Measurements from ENCODE around the gene CSRP1. TPM values are rescaled to one million over a fixed set of nuclear protein-coding genes. Genes with fewer than 3 reads are reported as not detected.
"Not testable (repeated sequence)": the region's sequence is repeated elsewhere in the genome, so short reads cannot be mapped to it uniquely, and the experiment has no call there.

The CSRP1 gene
- total RNA-seq, 1 donor from 2014 or later, result 67.7 TPM

GRCh38 chr1:201499795-201500669, 6.9 kb downstream of the CSRP1 start:
- ATAC-seq (no peak), DNase-seq (ENCODE audit: low spot score) (no peak)

DNA sequence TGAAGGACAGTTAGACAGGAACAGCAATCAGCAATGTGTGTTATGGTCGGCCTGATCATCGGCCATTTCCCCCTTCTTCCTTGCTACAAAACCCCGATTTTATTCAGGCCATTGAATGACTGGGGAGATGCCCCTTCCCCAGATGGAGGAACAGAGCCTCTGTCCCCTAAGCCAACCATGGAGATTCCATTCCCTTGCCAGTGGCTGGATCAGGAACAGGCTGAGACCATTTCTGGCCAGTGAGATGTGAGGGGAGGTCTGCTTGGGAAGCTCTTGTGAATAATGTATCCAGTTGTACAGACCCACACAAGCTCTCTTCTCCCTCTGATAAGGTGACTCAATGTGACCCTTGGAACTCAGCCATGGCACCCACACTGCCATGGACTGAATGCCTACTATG, 7.7 kb downstream of the CSRP1 start:
- DNase-seq (ENCODE audit: low spot score), result no peak

DNA sequence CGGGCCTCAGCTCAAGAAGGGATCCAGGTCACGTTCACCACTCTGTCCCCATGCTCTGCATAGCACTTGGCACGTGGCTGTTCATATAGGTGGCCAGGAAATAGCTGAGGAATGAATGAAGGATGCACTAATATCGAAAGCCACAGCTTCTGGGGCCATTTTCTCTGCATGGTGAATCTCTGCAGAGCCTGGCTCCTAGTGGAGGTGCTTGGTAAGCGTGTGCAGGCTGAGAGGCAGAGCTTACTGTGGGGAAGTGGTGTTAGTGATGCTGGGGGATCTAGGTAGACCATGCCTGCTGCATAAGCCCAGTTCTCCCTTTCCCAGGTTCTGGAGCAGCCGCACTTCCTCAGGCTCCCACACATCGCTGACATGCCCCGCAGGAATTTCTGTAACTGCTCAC, 8.3 kb downstream of the CSRP1 start:
- DNase-seq (ENCODE audit: low spot score) (no peak), ATAC-seq (no peak)

More for the DNA sequence above, 7.7 kb downstream of the CSRP1 start:
- ATAC-seq, result no peak

GRCh38 chr1:201497935-201498509, 8.9 kb downstream of the CSRP1 start:
- DNase-seq (ENCODE audit: low spot score), result no peak
- no peak for ATAC-seq

DNA sequence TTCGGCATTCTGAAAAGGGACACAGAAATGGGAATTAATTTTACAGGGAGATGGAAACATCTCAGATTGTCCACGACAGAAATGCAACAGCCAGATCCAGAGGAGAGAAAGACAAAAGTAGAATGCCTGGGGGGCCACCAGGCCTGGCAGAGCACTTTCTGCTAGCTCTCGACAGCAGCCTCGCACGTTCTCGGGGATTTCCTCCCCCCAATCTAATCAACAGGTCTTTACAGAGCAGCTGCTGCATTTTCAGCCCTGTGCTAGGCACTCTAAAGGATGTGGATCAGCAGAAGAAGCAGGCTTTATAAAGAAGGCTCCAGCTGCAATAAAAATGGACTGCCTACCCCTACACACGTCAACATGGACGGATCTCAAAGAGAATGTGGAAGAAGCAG, 10.6 kb downstream of the CSRP1 start:
- ATAC-seq (no peak), DNase-seq (ENCODE audit: low spot score) (no peak)

DNA sequence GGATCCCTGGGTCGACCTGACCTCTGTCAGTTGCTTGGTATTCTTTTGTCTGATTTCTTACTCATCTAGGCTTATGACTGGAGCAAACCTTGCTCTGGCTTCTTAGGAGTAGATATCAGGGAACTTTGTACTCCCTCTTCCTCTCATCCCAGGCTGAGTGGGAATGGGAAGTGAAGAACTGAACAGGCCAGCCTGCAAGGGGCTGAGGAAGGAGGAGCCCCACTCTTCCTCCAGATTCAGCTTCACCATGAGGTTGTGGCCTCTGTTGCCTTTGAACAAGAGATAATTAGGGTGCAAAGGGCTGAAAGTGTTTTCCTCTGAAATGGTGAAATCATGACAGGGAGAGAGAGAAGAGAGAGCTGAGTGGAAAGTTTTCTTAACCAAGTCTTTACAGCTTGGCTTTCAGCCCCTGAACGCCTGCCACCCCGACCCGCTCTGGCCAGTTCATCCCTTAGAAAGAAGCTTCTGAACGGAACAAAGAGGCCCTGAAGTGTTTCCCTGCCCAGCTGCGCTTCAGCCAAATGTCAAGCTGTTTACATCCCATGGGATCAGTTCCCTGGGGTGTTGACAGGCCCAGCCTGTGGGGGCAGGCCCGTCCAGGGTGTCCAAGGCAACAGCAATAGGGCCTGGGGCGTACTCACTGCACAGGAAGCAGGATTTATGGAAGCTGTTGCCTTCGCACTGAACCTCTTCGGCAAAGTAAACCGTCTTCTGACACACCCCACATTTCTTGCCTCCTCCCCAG, 11.2 kb downstream of the CSRP1 start:
- peak; percentile 77 for DNase-seq (ENCODE audit: low spot score)
- peak; percentile 70 for ATAC-seq

- DNase-seq (ENCODE audit: low spot score), result no peak
- ATAC-seq, result peak; percentile 6
Observed at GRCh38 chr1:201493757-201494617, 12.9 kb downstream of the CSRP1 start.

GRCh38 chr1:201493026-201493656, 13.8 kb downstream of the CSRP1 start:
- not testable (repeated sequence) for ATAC-seq; DNase-seq (ENCODE audit: low spot score)

DNA sequence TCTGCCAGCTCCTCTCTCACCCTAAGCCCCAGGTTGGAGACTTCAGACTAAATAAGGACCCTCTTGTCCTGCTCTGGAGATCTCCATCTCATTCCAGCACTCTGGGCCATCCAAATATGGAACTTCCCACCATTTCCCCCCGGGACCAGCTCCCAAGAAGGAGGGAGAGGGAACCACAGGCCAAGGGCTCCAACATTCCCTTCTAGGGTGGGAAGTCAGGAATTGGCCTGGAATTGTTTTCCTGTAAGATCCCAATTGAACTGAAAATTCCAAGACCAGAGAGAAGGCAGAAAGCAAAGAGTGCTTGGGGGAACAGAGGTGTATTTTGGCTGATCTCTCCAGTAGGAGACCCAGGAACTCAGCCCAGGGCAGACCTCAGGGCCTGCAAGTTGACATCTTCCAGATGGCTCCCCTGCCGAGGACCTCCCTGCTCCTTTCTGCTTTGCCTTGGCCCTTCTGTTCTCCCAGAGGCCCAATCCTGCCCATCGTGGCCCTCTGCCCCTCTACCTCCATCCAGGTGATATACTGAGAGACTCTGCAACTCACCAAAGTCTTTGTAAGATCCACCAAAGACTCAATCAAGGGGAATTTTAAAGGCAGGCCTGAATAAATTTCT, 14.9 kb downstream of the CSRP1 start:
- no peak for DNase-seq (ENCODE audit: low spot score)
- no peak for ATAC-seq

DNA sequence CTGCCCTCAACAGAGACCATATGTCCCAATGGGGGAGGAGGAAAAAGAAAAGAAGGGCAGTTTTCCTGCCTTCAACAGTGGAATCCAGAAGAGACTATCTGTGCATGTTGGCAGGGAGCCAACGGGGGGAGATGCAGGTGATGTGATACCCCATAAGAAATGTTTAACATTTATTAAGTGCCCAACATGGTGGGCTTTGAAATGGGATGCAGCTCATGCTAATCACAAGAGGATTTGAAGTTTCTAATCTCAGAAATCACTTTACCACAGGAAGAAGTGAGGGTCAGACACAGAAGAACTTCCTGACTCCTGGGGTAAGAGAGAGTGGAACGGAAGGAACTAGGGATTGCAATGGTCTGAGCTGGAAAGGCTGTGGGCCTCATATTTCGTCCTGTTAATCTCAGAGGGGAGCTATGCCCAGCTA, 16.2 kb downstream of the CSRP1 start:
- DNase-seq (ENCODE audit: low spot score), result no peak
- no peak for ATAC-seq

- DNase-seq (ENCODE audit: low spot score), result no peak
- ATAC-seq, result no peak
Observed at GRCh38 chr1:201489643-201490261, 17.2 kb downstream of the CSRP1 start.

DNA sequence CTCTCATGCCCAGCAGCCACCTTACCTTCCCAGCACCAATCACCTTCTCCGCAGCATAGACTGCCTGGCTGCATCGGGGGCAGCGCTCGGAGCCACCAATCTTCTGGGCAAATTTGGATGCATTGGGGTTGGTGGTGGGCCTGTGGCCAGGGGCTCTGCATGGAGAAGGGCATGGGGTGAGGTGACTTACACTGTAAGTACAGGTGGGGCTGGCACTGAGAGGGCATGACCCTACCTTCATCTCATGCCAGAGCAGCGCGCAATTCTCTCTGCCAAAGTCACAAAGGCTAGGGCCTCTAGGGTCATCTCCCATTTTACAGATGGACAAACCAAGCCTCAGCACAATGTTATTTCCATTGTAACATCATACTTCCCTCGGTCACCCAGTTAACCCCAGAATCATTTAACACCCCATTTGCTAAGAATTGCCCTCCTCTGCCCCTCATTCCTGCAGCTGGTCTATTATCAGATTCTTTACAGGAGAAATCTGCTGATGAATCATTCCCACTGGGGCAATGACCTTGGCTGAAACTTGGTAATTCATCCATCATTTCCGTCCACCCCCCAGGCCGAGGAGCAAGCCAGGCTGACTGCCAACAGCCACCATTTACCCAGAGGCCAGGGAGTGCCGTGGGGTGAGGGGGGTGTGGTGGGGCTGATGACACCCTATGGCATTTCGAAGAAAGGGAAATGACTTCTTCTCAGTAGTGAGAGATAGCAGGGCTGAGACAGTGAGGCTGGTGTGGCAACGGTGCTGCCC, 17.9 kb downstream of the CSRP1 start:
- peak; percentile 73 for ATAC-seq
- DNase-seq (ENCODE audit: low spot score), result peak; percentile 74

DNA sequence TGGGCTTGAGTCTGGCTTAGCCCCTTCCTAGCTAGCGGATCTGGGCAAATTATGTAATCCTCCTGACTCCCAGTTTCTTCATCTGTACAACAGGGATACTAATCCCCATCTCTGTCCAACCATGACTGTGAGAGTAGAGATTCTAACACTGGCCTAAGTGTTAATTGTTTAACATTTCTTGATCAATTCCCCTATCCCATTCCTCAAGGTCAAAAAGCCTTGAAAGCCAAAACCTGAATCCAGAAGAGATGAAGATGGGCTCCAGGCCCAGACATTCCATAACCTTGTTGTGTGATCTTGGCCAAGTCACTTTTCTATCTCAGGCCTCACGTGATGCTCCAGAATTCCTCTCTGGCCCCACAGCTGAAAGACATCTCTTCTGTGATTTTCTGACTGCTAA, 19.2 kb downstream of the CSRP1 start:
- ATAC-seq (no peak), DNase-seq (ENCODE audit: low spot score) (no peak)

DNA sequence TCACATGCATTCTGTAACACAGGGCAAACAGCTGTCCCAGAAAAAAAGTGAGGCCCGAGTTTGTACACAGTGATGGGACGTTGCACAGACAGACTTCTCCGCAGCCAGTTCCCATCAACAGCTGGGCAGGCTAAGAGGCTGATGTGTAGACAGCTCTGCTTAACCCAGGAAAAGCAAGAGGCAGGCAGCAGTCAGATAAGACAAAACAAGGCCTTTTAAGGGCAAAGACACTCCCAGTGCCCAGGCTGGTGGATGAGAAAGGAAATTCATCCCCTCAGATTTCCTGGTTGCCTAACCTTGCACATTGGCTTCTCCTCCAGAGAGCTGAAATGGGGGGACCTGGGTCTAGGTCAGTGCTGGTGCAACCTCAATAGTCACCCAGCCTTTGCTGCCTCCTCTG, 20.7 kb downstream of the CSRP1 start:
- ATAC-seq, result no peak
- no peak for DNase-seq (ENCODE audit: low spot score)

DNA sequence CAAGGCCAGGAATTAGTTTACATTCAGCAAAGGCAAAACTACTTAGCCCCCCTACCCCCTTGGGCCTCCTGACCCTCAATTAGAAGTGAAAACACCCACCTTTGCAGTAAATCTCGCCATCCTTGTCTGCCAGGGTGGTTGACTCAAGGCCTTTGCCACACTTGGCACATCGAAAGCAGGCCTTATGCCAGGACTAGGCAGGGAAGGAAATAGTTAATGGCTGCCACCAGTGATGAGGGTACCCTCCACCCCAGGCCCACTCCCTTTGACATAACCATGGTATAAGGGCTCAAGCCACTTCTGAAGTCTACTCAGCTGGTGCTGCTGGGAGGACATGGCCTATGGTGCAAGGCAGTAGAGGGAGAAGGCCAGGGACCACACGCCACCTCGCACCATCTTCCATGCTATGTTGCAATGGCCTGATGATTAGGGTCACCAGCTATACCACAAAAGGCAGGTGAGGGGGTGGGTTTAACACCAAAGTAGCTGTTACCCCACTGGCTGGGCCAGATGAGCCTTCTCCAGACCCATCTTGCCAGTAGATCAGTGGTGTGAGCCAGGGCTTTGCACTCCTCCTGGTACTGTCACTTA, 21.6 kb downstream of the CSRP1 start:
- ATAC-seq, result no peak

GRCh38 chr1:201483373-201483949, 23.5 kb downstream of the CSRP1 start:
- ATAC-seq (no peak), DNase-seq (ENCODE audit: low spot score) (no peak)

More for the DNA sequence above, 21.6 kb downstream of the CSRP1 start:
- DNase-seq (ENCODE audit: low spot score), result no peak

- ATAC-seq (no peak), DNase-seq (ENCODE audit: low spot score) (no peak)
Observed at GRCh38 chr1:201482755-201483154, 24.2 kb downstream of the CSRP1 start.

Measured in left lobe of liver (tissue), 2 donors.